Measurements from ENCODE around the gene LSM4.

LSM4 gene

DNA sequence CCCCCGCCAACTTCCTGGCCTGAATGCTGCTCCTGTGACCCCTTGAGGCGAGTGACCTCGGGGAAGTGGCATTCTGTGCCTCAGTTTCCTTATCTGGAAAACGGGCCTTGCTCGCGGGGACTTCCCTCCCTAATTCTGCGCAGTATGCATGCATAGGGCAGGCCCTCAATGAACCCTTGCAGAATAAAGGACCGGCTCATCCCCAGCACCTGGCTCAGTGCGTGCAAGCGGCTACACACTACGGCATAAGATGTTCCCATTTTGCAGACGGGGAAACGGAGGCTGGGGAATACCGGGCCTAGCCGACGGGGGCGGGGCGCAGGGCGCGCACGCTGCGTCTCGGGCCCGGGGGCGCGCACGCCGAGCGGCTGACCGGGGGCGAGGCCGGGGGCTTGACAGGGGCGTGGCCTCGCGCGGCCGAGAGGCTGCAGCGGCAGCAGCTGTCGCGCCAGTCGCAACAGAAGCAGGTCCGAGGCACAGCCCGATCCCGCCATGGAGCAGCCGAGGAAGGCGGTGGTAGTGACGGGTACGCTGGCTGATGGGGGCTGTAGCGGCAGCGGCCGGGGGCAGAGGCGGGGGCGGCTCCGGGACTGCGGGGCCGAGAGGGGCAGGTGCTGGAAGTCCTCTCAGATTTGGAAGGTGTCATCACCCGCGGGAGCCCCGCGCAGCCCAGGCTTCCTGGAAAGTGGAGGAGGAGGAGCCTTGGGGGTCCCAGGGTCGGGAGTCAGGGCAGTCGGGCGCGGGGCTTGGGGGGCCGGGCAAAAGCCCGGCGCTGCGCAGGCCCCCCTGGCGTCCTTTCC lies 17.5 kb upstream of the LSM4 start, which contains the start of gene PGPEP1:
Gene PGPEP1 (plus strand): TSS at position 409 of the 800 bp plus-strand sequence. CDS start 84 bp downstream, at position 493.
- no peak for DNase-seq (ENCODE audit: low read depth)
- peak within 1 kb of the TSS; percentile 73 for H3K4me3 ChIP-seq (ENCODE audit: low read length)
- TF ChIP-seq, protein P1, sequence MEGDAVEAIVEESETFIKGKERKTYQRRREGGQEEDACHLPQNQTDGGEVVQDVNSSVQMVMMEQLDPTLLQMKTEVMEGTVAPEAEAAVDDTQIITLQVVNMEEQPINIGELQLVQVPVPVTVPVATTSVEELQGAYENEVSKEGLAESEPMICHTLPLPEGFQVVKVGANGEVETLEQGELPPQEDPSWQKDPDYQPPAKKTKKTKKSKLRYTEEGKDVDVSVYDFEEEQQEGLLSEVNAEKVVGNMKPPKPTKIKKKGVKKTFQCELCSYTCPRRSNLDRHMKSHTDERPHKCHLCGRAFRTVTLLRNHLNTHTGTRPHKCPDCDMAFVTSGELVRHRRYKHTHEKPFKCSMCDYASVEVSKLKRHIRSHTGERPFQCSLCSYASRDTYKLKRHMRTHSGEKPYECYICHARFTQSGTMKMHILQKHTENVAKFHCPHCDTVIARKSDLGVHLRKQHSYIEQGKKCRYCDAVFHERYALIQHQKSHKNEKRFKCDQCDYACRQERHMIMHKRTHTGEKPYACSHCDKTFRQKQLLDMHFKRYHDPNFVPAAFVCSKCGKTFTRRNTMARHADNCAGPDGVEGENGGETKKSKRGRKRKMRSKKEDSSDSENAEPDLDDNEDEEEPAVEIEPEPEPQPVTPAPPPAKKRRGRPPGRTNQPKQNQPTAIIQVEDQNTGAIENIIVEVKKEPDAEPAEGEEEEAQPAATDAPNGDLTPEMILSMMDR (conservative IDR thresholded peaks at IDR 0.05; ENCODE audit: low read depth, low read length): no peak

DNA sequence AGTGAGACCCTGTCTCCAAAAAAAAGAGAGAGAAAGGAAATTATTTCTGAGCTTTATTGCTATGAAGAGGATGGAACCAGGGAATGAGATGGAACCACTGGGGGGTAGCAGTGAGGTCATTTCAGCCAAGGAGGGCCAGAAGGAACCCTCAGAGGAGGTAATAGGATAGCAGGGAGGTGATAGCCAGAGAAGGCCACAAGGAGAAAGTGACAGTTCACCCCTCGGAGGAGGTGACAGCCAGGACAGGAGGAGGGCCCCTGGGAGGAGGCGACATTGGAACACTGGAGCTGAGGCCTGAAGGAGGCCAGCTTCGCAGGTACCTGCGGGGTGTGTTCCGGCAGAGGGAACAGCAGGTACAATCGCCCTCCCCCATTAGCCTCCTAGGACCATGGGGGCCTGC lies 16.8 kb upstream of the LSM4 start:
- H3K4me3 ChIP-seq (ENCODE audit: low read length): no peak overlapping the region
- DNase-seq (ENCODE audit: low read depth): no peak
- TF ChIP-seq, protein P1 (conservative IDR thresholded peaks at IDR 0.05; ENCODE audit: low read depth, low read length): peak; percentile 44

DNA sequence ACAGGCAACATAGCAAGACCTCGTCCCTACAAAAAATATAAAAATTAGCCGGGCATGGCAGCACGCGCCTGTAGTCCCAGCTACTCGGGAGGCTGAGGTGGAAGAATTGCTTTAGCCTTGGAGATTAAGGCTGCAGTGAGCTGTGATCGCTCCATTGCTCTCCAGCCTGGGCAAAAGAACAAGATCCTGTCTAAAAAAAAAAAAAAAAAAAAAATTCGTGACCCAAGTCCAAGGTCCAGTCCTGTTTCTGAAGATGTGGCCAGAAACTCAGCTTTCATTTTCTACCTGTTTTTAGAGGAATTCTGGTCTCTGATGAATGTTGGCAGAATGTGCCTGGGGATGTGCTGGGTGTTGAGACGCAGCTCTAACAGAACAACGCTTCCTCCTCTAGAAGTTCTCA lies 15.7 kb upstream of the LSM4 start:
- no peak overlapping the region for H3K4me3 ChIP-seq (ENCODE audit: low read length)
- no peak for DNase-seq (ENCODE audit: low read depth)
- TF ChIP-seq, protein P1 (conservative IDR thresholded peaks at IDR 0.05; ENCODE audit: low read depth, low read length): no peak

DNA sequence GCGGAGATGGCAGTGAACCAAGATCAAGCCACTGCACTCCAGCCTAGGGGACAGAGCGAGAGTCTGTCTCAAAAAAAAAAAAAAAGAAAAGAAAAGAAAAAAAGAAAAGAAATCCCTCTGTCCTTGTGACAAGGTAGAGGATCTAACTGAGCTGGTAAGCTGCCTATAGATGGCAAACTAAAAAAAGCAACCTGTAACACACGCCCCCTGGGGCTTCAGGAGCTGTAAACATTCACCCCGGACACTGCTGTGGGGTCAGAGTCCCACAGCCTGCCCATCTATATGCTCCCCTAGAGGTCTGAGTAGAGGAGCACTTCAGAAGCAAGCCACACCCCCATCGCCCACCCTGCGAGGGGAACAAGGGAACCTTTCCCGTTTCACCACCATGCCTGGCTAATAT lies 13.2 kb upstream of the LSM4 start:
- H3K4me3 ChIP-seq (ENCODE audit: low read length): no peak overlapping the region
- TF ChIP-seq, protein P1 (conservative IDR thresholded peaks at IDR 0.05; ENCODE audit: low read depth, low read length): no peak
- DNase-seq (ENCODE audit: low read depth): no peak

DNA sequence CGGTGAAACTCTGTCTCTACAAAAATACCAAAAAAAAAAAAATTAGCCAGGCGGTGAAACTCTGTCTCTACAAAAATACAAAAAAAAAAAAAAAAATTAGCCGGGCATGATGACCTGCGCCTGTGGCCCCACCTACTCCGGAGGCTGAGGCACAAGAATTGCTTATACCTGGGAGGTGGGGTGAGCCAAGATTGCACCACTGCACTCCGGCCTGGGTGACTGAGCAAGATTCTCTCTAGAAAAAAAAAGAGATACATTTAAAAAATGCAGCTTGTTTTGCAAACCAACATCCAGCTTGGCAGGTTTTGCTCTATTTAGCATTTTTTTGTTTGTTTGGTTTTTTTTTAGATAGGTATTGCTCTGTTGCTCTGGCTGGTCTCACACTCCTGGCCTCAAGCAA lies 10.8 kb upstream of the LSM4 start:
- TF ChIP-seq, protein P1 (conservative IDR thresholded peaks at IDR 0.05; ENCODE audit: low read depth, low read length): no peak
- H3K4me3 ChIP-seq (ENCODE audit: low read length): no peak overlapping the region
- DNase-seq (ENCODE audit: low read depth): no peak

DNA sequence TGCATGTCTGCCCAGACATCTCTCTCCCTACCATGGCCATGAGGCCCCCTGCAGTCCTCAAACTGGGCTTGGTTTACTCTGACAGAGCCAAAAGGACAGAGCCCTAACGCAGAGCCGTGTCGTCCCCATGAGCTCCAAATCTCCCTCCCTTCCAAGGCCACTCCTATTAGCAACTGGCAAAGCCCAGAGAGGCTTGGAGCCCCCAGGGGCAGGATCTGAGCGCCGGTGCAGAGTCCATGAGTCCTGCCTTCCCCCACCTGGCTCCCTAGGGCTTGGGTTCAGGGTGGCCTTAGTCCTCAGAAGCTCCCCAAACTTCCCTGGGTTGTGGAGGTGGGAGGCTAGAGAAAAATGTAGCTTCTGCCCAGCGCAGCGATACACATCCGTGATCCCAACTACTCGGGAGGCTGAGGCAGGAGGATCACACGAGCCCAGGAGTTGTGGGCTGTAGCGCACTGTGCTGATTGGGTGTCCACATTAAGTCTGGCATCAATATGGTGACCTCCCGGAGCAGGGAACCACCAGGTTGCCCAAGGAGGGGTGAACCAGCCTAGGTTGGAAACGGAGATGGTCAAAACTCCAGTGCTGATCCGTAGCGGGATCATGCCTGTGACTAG lies 10.1 kb upstream of the LSM4 start:
- H3K4me3 ChIP-seq (ENCODE audit: low read length): no peak overlapping the region
- TF ChIP-seq, protein P1 (conservative IDR thresholded peaks at IDR 0.05; ENCODE audit: low read depth, low read length): no peak
- DNase-seq (ENCODE audit: low read depth): no peak

DNA sequence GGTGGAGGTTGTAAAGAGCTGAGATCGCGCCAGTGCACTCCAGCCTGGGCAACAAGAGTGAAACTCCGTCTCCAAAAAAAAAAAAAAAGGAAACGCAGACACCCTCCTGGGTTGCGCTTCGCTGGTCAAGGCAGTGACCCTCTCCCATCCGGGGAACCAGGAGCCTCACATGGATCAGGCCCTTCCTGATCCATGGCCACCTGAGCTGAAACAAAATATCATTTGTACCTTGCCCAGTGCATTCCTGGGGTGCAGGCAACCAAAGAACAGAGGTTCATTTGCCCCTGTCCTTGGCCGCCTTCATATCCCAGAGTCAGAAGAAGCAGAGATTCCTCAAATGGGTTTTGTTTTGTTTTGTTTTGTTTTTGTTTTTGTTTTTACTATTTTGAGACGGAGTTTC lies 8.0 kb upstream of the LSM4 start:
- no peak for DNase-seq (ENCODE audit: low read depth)
- TF ChIP-seq, protein P1 (conservative IDR thresholded peaks at IDR 0.05; ENCODE audit: low read depth, low read length): no peak
- no peak overlapping the region for H3K4me3 ChIP-seq (ENCODE audit: low read length)
